Left ventricle myocardium inferior (tissue), 1 donor: ENCODE results near the gene PCBP2. TPM values are rescaled to one million over a fixed set of nuclear protein-coding genes. Genes with fewer than 3 reads are reported as not detected.
"Not testable (repeated sequence)": the region's sequence is repeated elsewhere in the genome, so short reads cannot be mapped to it uniquely, and the experiment has no call there.

Experiments used
- DNase-seq: peaks from one replicate; pipeline ENCODE4 v3.0.0-alpha.2; 2020
- H3K27ac ChIP-seq: fragments of 200-600 bp; replicated peaks from 2 replicates; pipeline ENCODE4 v1.8.0; 2021
- H3K27me3 ChIP-seq: fragments of 200-600 bp; 2 replicates; pipeline ENCODE4 v1.8.0; 2021; ENCODE audit warnings: low read depth
- H3K36me3 ChIP-seq: fragments of 200-600 bp; 2 replicates; pipeline ENCODE4 v1.8.0; 2021
- H3K4me1 ChIP-seq: fragments of 200-600 bp; 2 replicates; pipeline ENCODE4 v1.8.0; 2021
- H3K4me3 ChIP-seq: fragments of 200-600 bp; 2 replicates; pipeline ENCODE4 v1.8.0; 2021; ENCODE audit warnings: mild to moderate bottlenecking, moderate library complexity
- H3K9me3 ChIP-seq: fragments of 200-600 bp; replicated peaks from 2 replicates; pipeline ENCODE4 v1.8.0; 2021
- CTCF ChIP-seq: fragments of 200-600 bp; IDR thresholded peaks from 2 replicates; pipeline ENCODE4 v1.8.0; 2021; ENCODE audit warnings: antibody characterized with exemption, mild to moderate bottlenecking, borderline replicate concordance
- intact Hi-C: fragments of 100-400 bp; cut with micrococcal nuclease; formaldehyde crosslinking; loops from one replicate; pipeline ENCODE4 v1.11.0; 2022
- total RNA-seq: library from RNA; stranded (reverse); fragmentation: NEBNext Ultra II Directional; extraction: Animal tissue kit (Norgen Biotek cat#: 25700); gene quantifications from one replicate; pipeline ENCODE4 v1.2.1, GENCODE V29; 2021
- donor health status: DM: no; HTN: yes; CAD: no; lungs with severe emphysema.

The PCBP2 gene
- total RNA-seq, 1 donor from 2014 or later = 530 TPM

- intact Hi-C loops = no loop called here
- Histone ChIP-seq H3K4me1 (peaks cover 45% of the 10 kb centered on the region), H3K36me3 (peaks cover 26% of the 10 kb centered on the region), H3K27ac (peak overlapping the region; percentile 25), H3K27me3 (no peaks in the 10 kb centered on the region), H3K9me3 (no peaks in the 10 kb centered on the region), H3K4me3 (no peak overlapping the region)
- TF ChIP-seq CTCF = no peak
- DNase-seq = no peak
Observed at GRCh38 chr12:53414756-53415417, 37.0 kb upstream of the PCBP2 start.

GRCh38 chr12:53415752-53416389 lies 36.0 kb upstream of the PCBP2 start:
- H3K9me3 ChIP-seq, H3K4me3 ChIP-seq, H3K27me3 ChIP-seq, intact Hi-C loops, DNase-seq: not testable (repeated sequence)
- H3K27ac ChIP-seq = peak overlapping the region; percentile 25
- peaks cover 17% of the 10 kb centered on the region for H3K36me3 ChIP-seq
- H3K4me1 ChIP-seq = peaks cover 47% of the 10 kb centered on the region

GRCh38 chr12:53417291-53417816 lies 34.5 kb upstream of the PCBP2 start:
- intact Hi-C loops = not testable (repeated sequence)

GRCh38 chr12:53418221-53418620 lies 33.7 kb upstream of the PCBP2 start:
- intact Hi-C loops = no loop called here
- Histone ChIP-seq H3K4me1 (peaks cover 40% of the 10 kb centered on the region), H3K36me3 (no peaks in the 10 kb centered on the region), H3K9me3 (no peaks in the 10 kb centered on the region), H3K4me3 (no peak overlapping the region), H3K27ac (no peak overlapping the region), H3K27me3 (no peaks in the 10 kb centered on the region)
- no peak for DNase-seq
- TF ChIP-seq CTCF = no peak

More at GRCh38 chr12:53417291-53417816, 34.5 kb upstream of the PCBP2 start:
- not testable (repeated sequence) for H3K27me3 ChIP-seq, H3K27ac ChIP-seq, H3K9me3 ChIP-seq, DNase-seq, H3K36me3 ChIP-seq, H3K4me3 ChIP-seq
- H3K4me1 ChIP-seq = peaks cover 49% of the 10 kb centered on the region

- intact Hi-C loops = no loop called here
- TF ChIP-seq CTCF = no peak
Observed at GRCh38 chr12:53419756-53420155, 32.1 kb upstream of the PCBP2 start.

GRCh38 chr12:53422247-53422646 lies 29.7 kb upstream of the PCBP2 start:
- H3K9me3 ChIP-seq, H3K4me3 ChIP-seq, DNase-seq, H3K27me3 ChIP-seq, H3K36me3 ChIP-seq, H3K27ac ChIP-seq, intact Hi-C loops: not testable (repeated sequence)
- H3K4me1 ChIP-seq = peaks cover 11% of the 10 kb centered on the region

More at GRCh38 chr12:53419756-53420155, 32.1 kb upstream of the PCBP2 start:
- Histone ChIP-seq H3K36me3 (no peaks in the 10 kb centered on the region), H3K4me1 (peaks cover 25% of the 10 kb centered on the region), H3K27me3 (no peaks in the 10 kb centered on the region), H3K4me3 (no peak overlapping the region), H3K27ac (no peak overlapping the region), H3K9me3 (no peaks in the 10 kb centered on the region)
- DNase-seq = no peak

- no peak for DNase-seq
- no peak within 1 kb of the TSS for H3K4me3 ChIP-seq
- TF ChIP-seq CTCF = no peak
- H3K36me3 ChIP-seq = no peaks in the 10 kb centered on the region
- intact Hi-C loops = no loop called here
- H3K27ac ChIP-seq = no peak within 1 kb of the TSS
- no peaks in the 10 kb centered on the region for H3K9me3 ChIP-seq
- H3K27me3 ChIP-seq = no peaks in the 10 kb centered on the region
- peaks cover 11% of the 10 kb centered on the region for H3K4me1 ChIP-seq
Observed at GRCh38 chr12:53423597-53423996, 28.3 kb upstream of the PCBP2 start, which contains the start of gene AMHR2. AMHR2 (plus strand) TSS chr12:53423855; CDS start chr12:53423935, 80 bp downstream.
